WTC11 (cell line): ENCODE data around the gene SNX30. TPM values are rescaled to one million over a fixed set of nuclear protein-coding genes. Genes with fewer than 3 reads are reported as not detected.

Experiments used
- ATAC-seq: fragments of 200-7000 bp; cut with Tn5 transposase; 2 replicates; pipeline ENCODE4 v1.10.0; 2021; ENCODE audit warnings: mild to moderate bottlenecking, moderate library complexity
- CTCF ChIA-PET: fragments of 300-600 bp; sonication (Branson Sonifier 250); formaldehyde crosslinking; loops from one replicate; lab custom pipeline; 2021; ENCODE audit warnings: antibody characterized with exemption; lab: Charles Lee
- POLR2A ChIA-PET: fragments of 350-600 bp; sonication (Branson Sonifier 250); formaldehyde crosslinking; loops from one replicate; lab custom pipeline; 2021; ENCODE audit warnings: antibody characterized with exemption; lab: Charles Lee
- DNase-seq: peaks from one replicate; pipeline ENCODE4 v3.0.0; 2021; ENCODE audit warnings: low spot score
- H3K27ac Mint-ChIP-seq: 2 replicates; pipeline ENCODE4 v1.8.0; 2021; ENCODE audit warnings: mixed read lengths
- H3K27me3 Mint-ChIP-seq: 2 replicates; pipeline ENCODE4 v1.8.0; 2021; ENCODE audit warnings: low read depth, mild to moderate bottlenecking, moderate library complexity, mixed read lengths
- H3K36me3 Mint-ChIP-seq: 2 replicates; pipeline ENCODE4 v1.8.0; 2021; ENCODE audit warnings: mixed read lengths
- H3K4me1 Mint-ChIP-seq: 2 replicates; pipeline ENCODE4 v1.8.0; 2022; ENCODE audit warnings: mixed read lengths
- H3K4me3 Mint-ChIP-seq: 2 replicates; pipeline ENCODE4 v1.8.0; 2021; ENCODE audit warnings: mild to moderate bottlenecking, moderate library complexity, mixed read lengths
- H3K9me3 Mint-ChIP-seq: 2 replicates; pipeline ENCODE4 v1.8.0; 2021; ENCODE audit warnings: mixed read lengths
- AFF4 ChIP-seq: sonication (generic); formaldehyde crosslinking; IDR thresholded peaks from 2 replicates; pipeline ENCODE4 v1.8.1; 2023; ENCODE audit warnings: mild to moderate bottlenecking, missing genetic modification reagents, borderline replicate concordance
- CTCF ChIP-seq: fragments of 200-600 bp; IDR thresholded peaks from 2 replicates; pipeline ENCODE4 v1.8.0; 2022; ENCODE audit warnings: antibody characterized with exemption
- EMX1 ChIP-seq: fragments of 250-450 bp; sonication (Bioruptor Pico); IDR thresholded peaks from 2 replicates; pipeline ENCODE4 v1.8.0; 2021; ENCODE audit warnings: mild to moderate bottlenecking
- ERG ChIP-seq: fragments of 250-450 bp; sonication (Bioruptor Pico); IDR thresholded peaks from 2 replicates; pipeline ENCODE4 v1.8.0; 2021; ENCODE audit warnings: mild to moderate bottlenecking
- FOXJ3 ChIP-seq: sonication (generic); formaldehyde crosslinking; IDR thresholded peaks from 2 replicates; pipeline ENCODE4 v1.9.0; 2021; ENCODE audit warnings: missing genetic modification reagents, mild to moderate bottlenecking, borderline replicate concordance
- IRF1 ChIP-seq: sonication (generic); formaldehyde crosslinking; IDR thresholded peaks from 2 replicates; pipeline ENCODE4 v1.8.0; 2023; ENCODE audit warnings: missing genetic modification reagents
- JUN ChIP-seq: sonication (generic); formaldehyde crosslinking; IDR thresholded peaks from 2 replicates; pipeline ENCODE4 v1.8.0; 2023; ENCODE audit warnings: mild to moderate bottlenecking, missing genetic modification reagents
- KAT7 ChIP-seq: sonication (generic); formaldehyde crosslinking; IDR thresholded peaks from 2 replicates; pipeline ENCODE4 v1.8.1; 2023; ENCODE audit warnings: missing genetic modification reagents, mild to moderate bottlenecking, borderline replicate concordance
- MAX ChIP-seq: sonication (generic); formaldehyde crosslinking; IDR thresholded peaks from 2 replicates; pipeline ENCODE4 v1.8.0; 2022; ENCODE audit warnings: mild to moderate bottlenecking, missing genetic modification reagents
- NFYB ChIP-seq: sonication (generic); formaldehyde crosslinking; conservative IDR thresholded peaks from 2 replicates; pipeline ENCODE4 v1.8.0; 2022; ENCODE audit warnings: low read depth, missing genetic modification reagents
- OVOL2 ChIP-seq: fragments of 250-450 bp; sonication (Bioruptor Pico); IDR thresholded peaks from 2 replicates; pipeline ENCODE4 v1.9.0; 2021; ENCODE audit warnings: mild to moderate bottlenecking, borderline replicate concordance
- PRDM15 ChIP-seq: sonication (generic); formaldehyde crosslinking; IDR thresholded peaks from 2 replicates; pipeline ENCODE4 v1.8.0; 2022; ENCODE audit warnings: missing genetic modification reagents
- RORB ChIP-seq: fragments of 250-450 bp; sonication (Bioruptor Pico); IDR thresholded peaks from 2 replicates; pipeline ENCODE4 v1.9.0; 2021; ENCODE audit warnings: mild to moderate bottlenecking
- SMAD4 ChIP-seq: sonication (generic); formaldehyde crosslinking; IDR thresholded peaks from 2 replicates; pipeline ENCODE4 v1.8.0; 2022; ENCODE audit warnings: mild to moderate bottlenecking, missing genetic modification reagents
- SOX15 ChIP-seq: fragments of 250-450 bp; sonication (Bioruptor Pico); IDR thresholded peaks from 2 replicates; pipeline ENCODE4 v1.9.0; 2021; ENCODE audit warnings: mild to moderate bottlenecking
- TCF7 ChIP-seq: sonication (generic); formaldehyde crosslinking; IDR thresholded peaks from 2 replicates; pipeline ENCODE4 v1.8.0; 2022; ENCODE audit warnings: mild to moderate bottlenecking, low read depth, missing genetic modification reagents, moderate library complexity
- USF1 ChIP-seq: sonication (generic); formaldehyde crosslinking; IDR thresholded peaks from 2 replicates; pipeline ENCODE4 v1.8.0; 2022; ENCODE audit warnings: mild to moderate bottlenecking, missing genetic modification reagents
- USF2 ChIP-seq: sonication (generic); formaldehyde crosslinking; IDR thresholded peaks from 2 replicates; pipeline ENCODE4 v1.8.1; 2023; ENCODE audit warnings: mild to moderate bottlenecking, missing genetic modification reagents, moderate library complexity
- ZMAT4 ChIP-seq: fragments of 250-450 bp; sonication (Bioruptor Pico); IDR thresholded peaks from 2 replicates; pipeline ENCODE4 v1.9.0; 2021; ENCODE audit warnings: mild to moderate bottlenecking
- ZNF232 ChIP-seq: sonication (generic); formaldehyde crosslinking; IDR thresholded peaks from 2 replicates; pipeline ENCODE4 v1.8.0; 2022; ENCODE audit warnings: mild to moderate bottlenecking, missing genetic modification reagents
- ZNF317 ChIP-seq: sonication (generic); formaldehyde crosslinking; IDR thresholded peaks from 2 replicates; pipeline ENCODE4 v1.8.1; 2023; ENCODE audit warnings: low read depth, mild to moderate bottlenecking, moderate library complexity, missing genetic modification reagents, borderline replicate concordance
- ZNF416 ChIP-seq: fragments of 250-450 bp; sonication (Bioruptor Pico); IDR thresholded peaks from 2 replicates; pipeline ENCODE4 v1.9.0; 2021; ENCODE audit warnings: mild to moderate bottlenecking, inconsistent platforms
- ZNF671 ChIP-seq: fragments of 250-450 bp; sonication (Bioruptor Pico); IDR thresholded peaks from 2 replicates; pipeline ENCODE4 v1.8.0; 2021; ENCODE audit warnings: mild to moderate bottlenecking
- total RNA-seq: library from RNA; stranded (reverse); gene quantifications from 3 replicates; pipeline ENCODE4 v1.2.3, GENCODE V29; 2021

SNX30 gene
- total RNA-seq, 1 experiment from 2014 or later, result 13.4 TPM

- TF ChIP-seq ERG (CRISPR knock-in tag) (no peak), RORB (CRISPR knock-in tag) (no peak), SOX15 (CRISPR knock-in tag) (no peak), FOXJ3 (CRISPR knock-in tag) (no peak), CTCF (no peak), JUN (CRISPR knock-in tag) (no peak), ZNF671 (CRISPR knock-in tag) (no peak)
- TF ChIP-seq, all 79 proteins: peak for 0
These were observed 13.8 kb downstream of the SNX30 start (continued) for GRCh38 chr9:112764344-112764743.

- ATAC-seq (peak; percentile 93), DNase-seq (peak; percentile 35)
- H3K4me3 Mint-ChIP-seq, result no peak overlapping the region
- peaks cover 8% of the 10 kb centered on the region for H3K36me3 Mint-ChIP-seq
- peaks cover 9% of the 10 kb centered on the region for H3K9me3 Mint-ChIP-seq
- POLR2A ChIA-PET, result interaction anchor here (0.7 kb wide), 1 partner anchor 14 kb away, joined by 4 read pairs; no protein-coding TSS in a partner anchor
- H3K27ac Mint-ChIP-seq, result 0 out of 2 replicates have a peak overlapping the region, but pooled peaks have one; percentile 67
- CTCF ChIA-PET, result interaction anchor here (0.5 to 1.7 kb wide), 8 partner anchors 20 to 551 kb away, joined by 3 to 9 read pairs (median 4); partner anchors contain the start of gene INIP
- no peaks in the 10 kb centered on the region; the same call in 1 of the 2 replicates for H3K27me3 Mint-ChIP-seq
- peaks cover 15% of the 10 kb centered on the region for H3K4me1 Mint-ChIP-seq
- no peak for TF ChIP-seq ZMAT4 (CRISPR knock-in tag)
- TF ChIP-seq USF2 (CRISPR knock-in tag), result peak; percentile 93
- no peak for TF ChIP-seq NFYB
- no peak for TF ChIP-seq TCF7
- TF ChIP-seq KAT7 (CRISPR knock-in tag), result no peak
- peak; percentile 92 for TF ChIP-seq USF1 (CRISPR knock-in tag)
- TF ChIP-seq AFF4, result no peak
- no peak for TF ChIP-seq JUN (CRISPR knock-in tag)
- TF ChIP-seq IRF1 (CRISPR knock-in tag), result no peak
- no peak for TF ChIP-seq FOXJ3 (CRISPR knock-in tag)
- TF ChIP-seq MAX (CRISPR knock-in tag), result peak; percentile 44; the same call in 1 of the 2 replicates
- TF ChIP-seq RORB (CRISPR knock-in tag), result no peak
- no peak for TF ChIP-seq ZNF317 (CRISPR knock-in tag)
- no peak for TF ChIP-seq SOX15 (CRISPR knock-in tag)
- TF ChIP-seq ZNF416 (CRISPR knock-in tag), result no peak
- TF ChIP-seq SMAD4, result no peak
- TF ChIP-seq PRDM15 (CRISPR knock-in tag), result no peak
- TF ChIP-seq OVOL2 (CRISPR knock-in tag), result no peak
- TF ChIP-seq ZNF232 (CRISPR knock-in tag), result no peak
- no peak for TF ChIP-seq EMX1
These were observed 14.3 kb downstream of the SNX30 start for GRCh38 chr9:112764837-112765236.
